A549 (cell line): ENCODE results near the gene CACNA1H. TPM values are rescaled to one million over a fixed set of nuclear protein-coding genes. Genes with fewer than 3 reads are reported as not detected.

Experiments
- ATAC-seq, 2 experiments: fragments of 200-7000 bp in 1 of 2; fragments of >200 bp in 1 of 2; cut with Nextera tagmentation in 1 of 2; cut with Tn5 transposase in 1 of 2; 3 replicates each; pipeline versions ENCODE4 v1.8.0 to v1.9.1; 2018 to 2020; ENCODE audit warnings: mild to moderate bottlenecking in 1 of 2, moderate library complexity in 1 of 2
- CTCF ChIA-PET: fragments of 300-600 bp; sonication (Branson Sonifier 250); formaldehyde crosslinking; extraction: SDS; loops from one replicate; lab custom pipeline; 2021; ENCODE audit warnings: antibody characterized with exemption, inconsistent platforms; lab: Yijun Ruan, JAX
- POLR2A ChIA-PET: fragments of 350-600 bp; formaldehyde crosslinking; extraction: SDS; loops from one replicate; lab custom pipeline; 2021; ENCODE audit warnings: antibody characterized with exemption, inconsistent platforms; lab: Yijun Ruan, JAX
- DNase-seq, 2 experiments: peaks; one replicate each; pipeline versions ENCODE4 v3.0.0 to v3.0.0-alpha.2; 2011 to 2016; ENCODE audit warnings: low read depth in 1 of 2, low spot score in 1 of 2
- FAIRE-seq: peaks from 2 replicates; lab custom pipeline; 2011; peaks lifted over from hg19 to GRCh38; lab: Jason Lieb, UNC
- H3K27ac ChIP-seq, 2 experiments: fragments of >200 bp; sonication (Bioruptor Twin); formaldehyde crosslinking; 3 replicates each; pipeline ENCODE4 v1.5.1; 2016 to 2017
- H3K4me1 ChIP-seq: fragments of >200 bp; sonication (Bioruptor Twin); formaldehyde crosslinking; 3 replicates; pipeline ENCODE4 v1.6.1; 2016
- H3K4me2 ChIP-seq: fragments of >200 bp; sonication (Bioruptor Twin); formaldehyde crosslinking; 3 replicates; pipeline ENCODE4 v1.6.1; 2016
- H3K4me3 ChIP-seq: fragments of >200 bp; sonication (Bioruptor Twin); formaldehyde crosslinking; 3 replicates; pipeline ENCODE4 v1.5.1; 2016
- H3K9me3 ChIP-seq: fragments of >200 bp; sonication (Bioruptor Twin); formaldehyde crosslinking; 3 replicates; pipeline ENCODE4 v1.6.1; 2016
- EHMT2 ChIP-seq: fragments of 200-600 bp; sonication (generic); IDR thresholded peaks from 2 replicates; pipeline ENCODE4 v1.6.1; 2016; ENCODE audit warnings: antibody characterized with exemption, low read depth, mild to moderate bottlenecking, moderate library complexity
- EP300 ChIP-seq, 2 experiments: fragments of >200 bp; sonication (Bioruptor Twin); formaldehyde crosslinking; IDR thresholded peaks; 2 replicates in 1 of 2; 3 replicates in 1 of 2; pipeline ENCODE4 v1.6.1; 2016 to 2017
- FOSL2 ChIP-seq, 2 experiments: fragments of 450-650 bp in 1 of 2; fragments of >200 bp in 1 of 2; sonication (Bioruptor Twin) in 1 of 2; formaldehyde crosslinking; IDR thresholded peaks; 2 replicates each; pipeline versions ENCODE4 v1.5.0 to v1.6.1; 2016 to 2020; ENCODE audit warnings: mild to moderate bottlenecking in 1 of 2, moderate library complexity in 1 of 2
- FOXS1 ChIP-seq: fragments of 250-450 bp; sonication (Bioruptor Pico); IDR thresholded peaks from 2 replicates; pipeline ENCODE4 v1.5.0; 2020; ENCODE audit warnings: mild to moderate bottlenecking, moderate library complexity
- HDAC2 ChIP-seq: fragments of 200-600 bp; sonication (generic); IDR thresholded peaks from 2 replicates; pipeline ENCODE4 v1.6.1; 2016
- HEYL ChIP-seq: fragments of 250-450 bp; sonication (Bioruptor Pico); IDR thresholded peaks from 2 replicates; pipeline ENCODE4 v1.8.0; 2021; ENCODE audit warnings: mild to moderate bottlenecking, moderate library complexity
- JUNB ChIP-seq: fragments of >200 bp; sonication (Bioruptor Twin); formaldehyde crosslinking; IDR thresholded peaks from 2 replicates; pipeline ENCODE4 v1.6.1; 2016
- KDM1A ChIP-seq: fragments of 200-600 bp; sonication (generic); IDR thresholded peaks from 2 replicates; pipeline ENCODE4 v1.6.1; 2016; ENCODE audit warnings: low read depth, mild to moderate bottlenecking
- MAZ ChIP-seq: fragments of 150-350 bp; IDR thresholded peaks from 2 replicates; pipeline ENCODE4 v1.6.1; 2014; ENCODE audit warnings: antibody characterized with exemption, low read depth, low read length, borderline replicate concordance
- NFE2L2 ChIP-seq: fragments of 150-350 bp; conservative IDR thresholded peaks from 2 replicates; pipeline ENCODE4 v1.6.1; 2014; ENCODE audit warnings: low read length
- PHF8 ChIP-seq: fragments of 200-600 bp; sonication (generic); IDR thresholded peaks from 2 replicates; pipeline ENCODE4 v1.6.1; 2016; ENCODE audit warnings: low read depth, mild to moderate bottlenecking, antibody characterized with exemption, moderate library complexity, borderline replicate concordance
- POLR2A ChIP-seq: IDR thresholded peaks from 2 replicates; pipeline ENCODE4 v1.6.1; 2012; ENCODE audit warnings: mild to moderate bottlenecking, low read length
- SREBF2 ChIP-seq: fragments of 450-650 bp; IDR thresholded peaks from 2 replicates; pipeline ENCODE4 v1.6.1; 2014; ENCODE audit warnings: mild to moderate bottlenecking, moderate library complexity
- TFCP2L1 ChIP-seq: fragments of 250-450 bp; sonication (Bioruptor Pico); IDR thresholded peaks from 2 replicates; pipeline ENCODE4 v1.5.0; 2021; ENCODE audit warnings: mild to moderate bottlenecking
- TP53 ChIP-seq: fragments of 250-450 bp; sonication (Bioruptor Pico); IDR thresholded peaks from 2 replicates; pipeline ENCODE4 v1.5.0; 2021; ENCODE audit warnings: mild to moderate bottlenecking, moderate library complexity
- ZC3H11A ChIP-seq: fragments of 450-650 bp; IDR thresholded peaks from 2 replicates; pipeline ENCODE4 v1.6.1; 2014; ENCODE audit warnings: antibody characterized with exemption, mild to moderate bottlenecking
- ZFP36 ChIP-seq: fragments of 450-650 bp; IDR thresholded peaks from 2 replicates; pipeline ENCODE4 v1.6.1; 2014; ENCODE audit warnings: borderline replicate concordance; ENCODE audit not compliant: partially characterized antibody
- ZNF302 ChIP-seq: fragments of 250-450 bp; sonication (Bioruptor Pico); IDR thresholded peaks from 2 replicates; pipeline ENCODE4 v1.9.0; 2021; ENCODE audit warnings: inconsistent platforms, mild to moderate bottlenecking, moderate library complexity
- WGBS: methylation state at CpG from one replicate; pipeline ENCODE4 v1.1.6; 2017; ENCODE audit errors: missing lambda C conversion rate; 5-methylcytosine and 5-hydroxymethylcytosine counted together
- polyA plus RNA-seq, 4 experiments: library from polyadenylated mRNA; depleted of rRNA in 3 of 4; stranded (reverse); fragments of >200 nt; fragmentation: RNase III in 1 of 4; extraction: RNeasy Plus Mini Kit Qiagen cat#74134 plus additional on column Dnase treatment in 1 of 4; gene quantifications; 2 replicates in 3 of 4; 3 replicates in 1 of 4; pipeline ENCODE4 v1.2.3, GENCODE V29; 2011 to 2017
- TF ChIP-seq, protein P1 (sequence below): fragments of 150-350 bp; IDR thresholded peaks from 2 replicates; pipeline ENCODE4 v1.6.1; 2014; ENCODE audit warnings: low read depth, mild to moderate bottlenecking, low read length
- TF ChIP-seq, protein P2 (sequence below): fragments of >200 bp; sonication (Bioruptor Twin); formaldehyde crosslinking; IDR thresholded peaks from 2 replicates; pipeline ENCODE4 v1.6.1; 2016

The CACNA1H gene
- polyA plus RNA-seq, 2 of the 4 experiments (the other 2 are of a cell fraction), result 7.2 to 15.8 TPM

GRCh38 chr16:1162701-1163566 is 10.0 kb downstream of the CACNA1H start:
- ChIA-PET POLR2A (no interaction called here), CTCF (interaction anchor here (0.7 to 2.1 kb wide), 6 partner anchors 8 to 61 kb away, joined by 3 to 12 read pairs (median 4); no protein-coding TSS in a partner anchor)
- Histone ChIP-seq H3K27ac (peak overlapping the region in 1 of 2 experiments; percentile 72; a peak in 4 of 6 replicates), H3K9me3 (no peaks in the 10 kb centered on the region), H3K4me1 (peaks cover 28% of the 10 kb centered on the region), H3K4me2 (peak overlapping the region; percentile 40; the same call in 1 of the 3 replicates), H3K4me3 (no peak overlapping the region)
- WGBS, result 80% methylated on average over 31 of the region's 38 CpGs
- no peak for FAIRE-seq
- no peak for DNase-seq
- ATAC-seq, result peak; percentile 3 to 54; a peak in 3 of 6 replicates
- no peak for TF ChIP-seq FOXS1 (CRISPR knock-in tag)
- TF ChIP-seq FOSL2 (IDR thresholded peaks at IDR 0.05), result no peak
- no peak for TF ChIP-seq FOSL2 (CRISPR knock-in tag; IDR thresholded peaks at IDR 0.05)
- no peak for TF ChIP-seq HEYL (CRISPR knock-in tag)
- peak; percentile 24 for TF ChIP-seq ZFP36

GRCh38 chr16:1163567-1164055 is 10.7 kb downstream of the CACNA1H start:
- Histone ChIP-seq H3K4me2 (peak overlapping the region; percentile 40; the same call in 1 of the 3 replicates), H3K27ac (peak overlapping the region in 1 of 2 experiments; percentile 72; a peak in 4 of 6 replicates), H3K9me3 (no peaks in the 10 kb centered on the region), H3K4me3 (no peak overlapping the region), H3K4me1 (peaks cover 28% of the 10 kb centered on the region)
- DNase-seq, result no peak
- 73% methylated on average over 13 of the region's 19 CpGs for WGBS
- no peak for FAIRE-seq
- POLR2A ChIA-PET, result no interaction called here
- CTCF ChIA-PET, result interaction anchor here (0.8 to 2.1 kb wide), 4 partner anchors 13 to 58 kb away, joined by 3 to 12 read pairs (median 3); no protein-coding TSS in a partner anchor
- ATAC-seq, result peak; percentile 11 to 71; a peak in 3 of 6 replicates
- TF ChIP-seq FOSL2 (IDR thresholded peaks at IDR 0.05) (no peak), FOSL2 (CRISPR knock-in tag; IDR thresholded peaks at IDR 0.05) (peak; percentile 29; the same call in 1 of the 2 replicates), EHMT2 (no peak)

DNA sequence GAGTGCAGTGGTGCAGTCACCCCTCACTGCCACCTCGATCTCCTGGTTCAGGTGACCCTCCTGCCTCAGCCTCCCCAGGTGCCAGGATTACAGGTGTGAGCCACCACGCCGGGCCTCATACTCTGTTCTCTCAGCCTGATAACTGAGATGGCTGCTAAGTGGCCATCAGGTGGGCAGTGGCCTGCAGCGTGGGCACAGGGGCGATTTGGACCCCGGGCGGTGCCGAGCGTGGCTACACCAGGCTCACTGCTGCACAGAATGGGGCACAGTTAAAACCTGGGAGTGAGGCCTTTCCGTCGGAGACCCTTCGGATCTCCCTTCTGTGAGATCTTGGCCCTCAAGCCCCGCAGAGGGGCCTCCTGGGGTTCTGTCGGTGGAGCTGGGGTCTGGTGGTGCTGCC is 11.5 kb downstream of the CACNA1H start:
- ChIA-PET POLR2A (no interaction called here), CTCF (no interaction called here)
- no peak overlapping the region for H3K4me2 ChIP-seq
- no peak for DNase-seq
- peaks cover 23% of the 10 kb centered on the region for H3K4me1 ChIP-seq
- TF ChIP-seq, protein P1, sequence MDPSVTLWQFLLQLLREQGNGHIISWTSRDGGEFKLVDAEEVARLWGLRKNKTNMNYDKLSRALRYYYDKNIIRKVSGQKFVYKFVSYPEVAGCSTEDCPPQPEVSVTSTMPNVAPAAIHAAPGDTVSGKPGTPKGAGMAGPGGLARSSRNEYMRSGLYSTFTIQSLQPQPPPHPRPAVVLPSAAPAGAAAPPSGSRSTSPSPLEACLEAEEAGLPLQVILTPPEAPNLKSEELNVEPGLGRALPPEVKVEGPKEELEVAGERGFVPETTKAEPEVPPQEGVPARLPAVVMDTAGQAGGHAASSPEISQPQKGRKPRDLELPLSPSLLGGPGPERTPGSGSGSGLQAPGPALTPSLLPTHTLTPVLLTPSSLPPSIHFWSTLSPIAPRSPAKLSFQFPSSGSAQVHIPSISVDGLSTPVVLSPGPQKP, result no peak
- TF ChIP-seq JUNB, result no peak
- no peak for TF ChIP-seq KDM1A
- TF ChIP-seq NFE2L2, result no peak
- TF ChIP-seq EHMT2, result no peak
- no peak for TF ChIP-seq SREBF2
- ATAC-seq, result no peak
- WGBS, result 95% methylated on average over 13 of the region's 14 CpGs
- H3K4me3 ChIP-seq, result no peak overlapping the region
- FAIRE-seq, result no peak
- H3K9me3 ChIP-seq, result no peaks in the 10 kb centered on the region
- H3K27ac ChIP-seq, result peak overlapping the region in 1 of 2 experiments; percentile 72; a peak in 2 of 6 replicates

DNA sequence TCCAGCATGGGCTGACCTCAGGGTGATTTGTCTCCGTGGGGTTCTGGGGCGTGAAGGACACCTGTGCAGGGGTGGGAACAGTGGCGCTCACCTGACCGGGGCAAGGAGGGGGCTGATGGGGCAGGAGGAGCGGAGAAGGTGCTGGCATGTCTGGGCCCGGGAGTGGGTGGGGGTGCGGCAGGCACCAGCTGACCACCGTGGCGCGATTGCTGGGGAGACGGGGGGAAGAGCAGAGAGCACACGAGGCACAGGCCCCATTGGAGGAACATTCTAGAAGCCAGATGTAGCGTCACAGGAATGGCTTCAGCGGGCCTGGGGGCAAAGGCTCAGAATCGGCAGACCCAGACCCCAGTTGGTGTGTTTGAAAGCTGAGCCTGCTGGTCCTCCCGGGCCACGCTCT is 12.1 kb downstream of the CACNA1H start:
- H3K27ac ChIP-seq, result no peak overlapping the region
- TF ChIP-seq ZC3H11A (no peak), HDAC2 (no peak), EP300 (IDR thresholded peaks at IDR 0.05) (no peak), PHF8 (no peak), MAZ (no peak), NFE2L2 (no peak), POLR2A (no peak), ZNF302 (CRISPR knock-in tag) (no peak), SREBF2 (no peak), TP53 (CRISPR knock-in tag) (no peak), TFCP2L1 (CRISPR knock-in tag) (no peak)
- TF ChIP-seq, protein P2, sequence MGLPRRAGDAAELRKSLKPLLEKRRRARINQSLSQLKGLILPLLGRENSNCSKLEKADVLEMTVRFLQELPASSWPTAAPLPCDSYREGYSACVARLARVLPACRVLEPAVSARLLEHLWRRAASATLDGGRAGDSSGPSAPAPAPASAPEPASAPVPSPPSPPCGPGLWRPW, result no peak
- 96% methylated on average over 16 of the region's 17 CpGs for WGBS
- no peaks in the 10 kb centered on the region for H3K9me3 ChIP-seq
- DNase-seq (no peak), ATAC-seq (no peak), FAIRE-seq (no peak)
- H3K4me3 ChIP-seq, result no peak overlapping the region
- CTCF ChIA-PET, result interaction anchor here (1.6 kb wide), 1 partner anchor 62 kb away, joined by 5 read pairs; no protein-coding TSS in a partner anchor
- no peak overlapping the region for H3K4me2 ChIP-seq
- POLR2A ChIA-PET, result no interaction called here
- peaks cover 17% of the 10 kb centered on the region for H3K4me1 ChIP-seq
